OCI-M1 (cell line): Measurements from ENCODE around the gene OR52J3.

Source experiments
- DNase-seq: peaks from one replicate; lab custom pipeline; 2025; lab: John Stamatoyannopoulos, UW

Gene OR52J3

DNA sequence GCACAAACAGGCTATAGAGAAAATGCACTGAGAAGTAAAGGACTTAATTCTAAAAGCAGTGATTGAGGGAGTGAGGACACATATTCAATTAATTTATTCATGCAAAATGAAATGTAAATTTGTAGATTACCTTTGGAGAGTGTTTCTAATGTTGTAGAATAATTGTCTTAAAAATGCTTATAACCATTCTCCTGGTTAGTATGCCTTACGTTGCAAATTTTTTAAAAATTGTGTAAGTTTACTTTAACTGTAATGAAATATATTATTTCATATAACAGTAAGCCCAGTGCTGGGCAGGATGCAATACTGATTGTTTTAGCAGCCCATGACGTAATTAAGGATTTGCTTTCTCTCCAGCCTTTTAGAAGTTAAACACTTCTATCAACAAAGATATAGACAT is 49.7 kb downstream of the OR52J3 start:
- DNase-seq: no peak
